H1 (cell line): ENCODE measurements around the gene AGAP3. TPM values are rescaled to one million over a fixed set of nuclear protein-coding genes. Genes with fewer than 3 reads are reported as not detected.

Experiments
- CTCF ChIA-PET: fragments of 300-600 bp; sonication (Branson Sonifier 250); formaldehyde crosslinking; loops from one replicate; lab custom pipeline; 2021; ENCODE audit not compliant: partially characterized antibody; lab: Charles Lee
- POLR2A ChIA-PET: fragments of 300-600 bp; sonication (Branson Sonifier 250); formaldehyde crosslinking; loops from one replicate; lab custom pipeline; 2021; ENCODE audit warnings: inconsistent platforms; ENCODE audit not compliant: partially characterized antibody; lab: Charles Lee
- DNase-seq, 2 experiments: peaks; one replicate each; pipeline versions ENCODE4 v3.0.0 to v3.0.0-alpha.2; 2010 to 2022; ENCODE audit warnings: low spot score in 2 of 2, low read depth in 1 of 2, mixed read lengths in 1 of 2
- FAIRE-seq: peaks from 2 replicates; lab custom pipeline; 2011; peaks lifted over from hg19 to GRCh38; lab: Jason Lieb, UNC
- H2AFZ ChIP-seq: 2 replicates; pipeline ENCODE4 v1.8.1; 2012; ENCODE audit warnings: low read length, inconsistent platforms
- H2AK5ac ChIP-seq: 2 replicates; pipeline ENCODE4 v1.6.1; 2013; ENCODE audit warnings: low read depth, low read length
- H2BK120ac ChIP-seq: replicated peaks from 2 replicates; pipeline ENCODE3; 2013; ENCODE audit warnings: low read depth, low read length, inconsistent platforms
- H2BK12ac ChIP-seq: 2 replicates; pipeline ENCODE4 v1.6.1; 2013; ENCODE audit warnings: low read depth, low read length
- H2BK15ac ChIP-seq: 2 replicates; pipeline ENCODE4 v1.6.1; 2013; ENCODE audit warnings: low read length
- H2BK20ac ChIP-seq: 2 replicates; pipeline ENCODE4 v1.6.1; 2013; ENCODE audit warnings: low read length
- H2BK5ac ChIP-seq: 2 replicates; pipeline ENCODE4 v1.6.1; 2013; ENCODE audit warnings: low read depth, low read length
- H3K14ac ChIP-seq: 2 replicates; pipeline ENCODE4 v1.6.1; 2013; ENCODE audit warnings: inconsistent platforms; ENCODE audit not compliant: insufficient read length
- H3K18ac ChIP-seq: 2 replicates; pipeline ENCODE4 v1.6.1; 2013; ENCODE audit warnings: low read length; ENCODE audit errors: extremely low read depth
- H3K23ac ChIP-seq: 2 replicates; pipeline ENCODE4 v1.6.1; 2013; ENCODE audit warnings: inconsistent platforms; ENCODE audit not compliant: insufficient read length
- H3K23me2 ChIP-seq: 2 replicates; pipeline ENCODE4 v1.6.1; 2013; ENCODE audit warnings: low read depth, low read length
- H3K27ac ChIP-seq: 2 replicates; pipeline ENCODE4 v1.6.1; 2011; ENCODE audit warnings: low read depth, low read length, inconsistent platforms
- H3K27me3 ChIP-seq, 4 experiments: replicated peaks in 1 of 4; 1 replicate in 1 of 4; 2 replicates in 3 of 4; pipeline versions ENCODE4 v1.6.1 to v1.8.1; 2011 to 2013; ENCODE audit warnings: low read length in 3 of 4, mild to moderate bottlenecking in 3 of 4, inconsistent platforms in 2 of 4, mixed read lengths in 2 of 4, moderate library complexity in 1 of 4; ENCODE audit not compliant: control insufficient read depth in 3 of 4, insufficient read depth in 3 of 4; ENCODE audit errors: extremely low read depth in 1 of 4
- H3K36me3 ChIP-seq, 4 experiments: 2 replicates each; pipeline versions ENCODE4 v1.6.1 to v1.8.1; 2011 to 2013; ENCODE audit warnings: mild to moderate bottlenecking in 4 of 4, low read length in 3 of 4, moderate library complexity in 2 of 4, control low read depth in 1 of 4, inconsistent platforms in 1 of 4; ENCODE audit not compliant: insufficient read depth in 4 of 4, control insufficient read depth in 2 of 4
- H3K4ac ChIP-seq: replicated peaks from 2 replicates; pipeline ENCODE3; 2013; ENCODE audit warnings: low read length, low read depth, mixed read lengths, inconsistent platforms; ENCODE audit not compliant: insufficient read length
- H3K4me1 ChIP-seq, 4 experiments: replicated peaks in 1 of 4; 1 replicate in 1 of 4; 2 replicates in 3 of 4; pipeline versions ENCODE4 v1.6.1 to v1.8.1; 2011 to 2013; ENCODE audit warnings: low read length in 3 of 4, inconsistent platforms in 2 of 4, mixed read lengths in 1 of 4; ENCODE audit not compliant: insufficient read depth in 4 of 4, control insufficient read depth in 3 of 4
- H3K4me2 ChIP-seq, 2 experiments: 2 replicates each; pipeline versions ENCODE4 v1.6.1 to v1.8.1; 2011 to 2013; ENCODE audit warnings: low read depth in 2 of 2, low read length in 2 of 2, control low read depth in 1 of 2, inconsistent platforms in 1 of 2, mild to moderate bottlenecking in 1 of 2; ENCODE audit not compliant: insufficient read depth in 1 of 2
- H3K4me3 ChIP-seq, 4 experiments: fragments of 200-600, 300-600 bp in 1 of 4; sonication (generic), shearing (Covaris generic), sonication (Bioruptor Twin) in 1 of 4; 2 replicates each; pipeline versions ENCODE4 v1.5.1 to v1.8.1; 2011 to 2016; ENCODE audit warnings: low read length in 4 of 4, low read depth in 3 of 4, control low read depth in 2 of 4, inconsistent platforms in 2 of 4, mild to moderate bottlenecking in 2 of 4, mixed read lengths in 1 of 4, moderate library complexity in 1 of 4; ENCODE audit not compliant: insufficient read depth in 2 of 4; ENCODE audit errors: extremely low read depth in 1 of 4
- H3K56ac ChIP-seq: replicated peaks from 2 replicates; pipeline ENCODE3; 2013; ENCODE audit warnings: low read depth, mild to moderate bottlenecking, mixed read lengths, low read length, inconsistent platforms; ENCODE audit not compliant: insufficient read length
- H3K79me1 ChIP-seq: 2 replicates; pipeline ENCODE4 v1.6.1; 2013; ENCODE audit warnings: low read depth, low read length, control low read depth
- H3K79me2 ChIP-seq, 2 experiments: 2 replicates each; pipeline versions ENCODE4 v1.6.1 to v1.8.1; 2012 to 2013; ENCODE audit warnings: low read length in 2 of 2, mild to moderate bottlenecking in 2 of 2, inconsistent platforms in 1 of 2; ENCODE audit not compliant: insufficient read depth in 2 of 2, control insufficient read depth in 1 of 2
- H3K9ac ChIP-seq, 4 experiments: replicated peaks in 1 of 4; 1 replicate in 1 of 4; 2 replicates in 3 of 4; pipeline versions ENCODE4 v1.6.1 to v1.8.1; 2011 to 2013; ENCODE audit warnings: low read depth in 3 of 4, low read length in 3 of 4, control low read depth in 2 of 4, mild to moderate bottlenecking in 2 of 4, moderate library complexity in 2 of 4, inconsistent platforms in 1 of 4; ENCODE audit errors: extremely low read depth in 1 of 4
- H3K9me3 ChIP-seq, 2 experiments: 2 replicates each; pipeline versions ENCODE4 v1.6.1 to v1.8.1; 2012 to 2013; ENCODE audit warnings: mild to moderate bottlenecking in 2 of 2, moderate library complexity in 2 of 2, control low read depth in 1 of 2, inconsistent platforms in 1 of 2, low read depth in 1 of 2, low read length in 1 of 2, mixed read lengths in 1 of 2; ENCODE audit not compliant: insufficient read depth in 2 of 2
- H4K20me1 ChIP-seq, 2 experiments: replicated peaks in 1 of 2; 2 replicates each; pipeline versions ENCODE3 to v1.8.1; 2011 to 2013; ENCODE audit warnings: inconsistent platforms in 2 of 2, low read length in 2 of 2, mild to moderate bottlenecking in 1 of 2; ENCODE audit not compliant: insufficient read depth in 2 of 2, control insufficient read depth in 1 of 2
- H4K5ac ChIP-seq: 2 replicates; pipeline ENCODE4 v1.6.1; 2013; ENCODE audit warnings: low read length, low read depth, mixed read lengths, inconsistent platforms; ENCODE audit not compliant: insufficient read length
- H4K8ac ChIP-seq: 2 replicates; pipeline ENCODE4 v1.8.0; 2013; ENCODE audit warnings: mild to moderate bottlenecking, moderate library complexity, low read length, inconsistent platforms; ENCODE audit not compliant: insufficient read depth; ENCODE audit errors: extremely low read depth
- H4K91ac ChIP-seq: replicated peaks from 2 replicates; pipeline ENCODE3; 2013; ENCODE audit warnings: low read length, mixed read lengths, inconsistent platforms; ENCODE audit not compliant: insufficient read length
- SIN3A ChIP-seq, 2 experiments: IDR thresholded peaks in 1 of 2; conservative IDR thresholded peaks in 1 of 2; 2 replicates each; pipeline ENCODE4 v1.6.1; 2011 to 2012; ENCODE audit warnings: low read length in 2 of 2, improper control_type of control experiment in 1 of 2, low read depth in 1 of 2, mild to moderate bottlenecking in 1 of 2
- TEAD4 ChIP-seq: IDR thresholded peaks from 2 replicates; pipeline ENCODE4 v1.6.1; 2012; ENCODE audit warnings: low read depth, low read length, inconsistent platforms, mixed read lengths
- WGBS, 2 experiments: shearing (Covaris generic) in 1 of 2; methylation state at CpG; one replicate each; pipeline versions ENCODE4 v1.1.6 to v1.1.7; 2013 to 2015; ENCODE audit warnings: low lambda C conversion rate in 2 of 2, mixed read lengths in 2 of 2, inconsistent platforms in 1 of 2, low coverage in 1 of 2, missing lambda C conversion rate in 1 of 2; ENCODE audit not compliant: insufficient replicate concordance in 2 of 2, insufficient coverage in 1 of 2, insufficient read length in 1 of 2; ENCODE audit errors: extremely low coverage in 1 of 2, missing lambda C conversion rate in 1 of 2; 5-methylcytosine and 5-hydroxymethylcytosine counted together
- polyA plus RNA-seq, 7 experiments: library from polyadenylated mRNA; depleted of rRNA in 3 of 7; stranded (reverse) in 5 of 7; unstranded in 2 of 7; fragments of >200 nt in 5 of 7; fragments of 200-250 nt in 2 of 7; gene quantifications; 1 replicate in 5 of 7; 2 replicates in 1 of 7; 4 replicates in 1 of 7; pipeline versions ENCODE4 v1.2.1 to v1.2.3, GENCODE V29; 2011 to 2013; ENCODE audit warnings: missing spikeins in 2 of 7, mixed read lengths in 2 of 7
- total RNA-seq: library from RNA; stranded (reverse); fragmentation: NEBNext Ultra II Directional; extraction: Animal tissue kit (Norgen Biotek cat#: 25700); gene quantifications from 2 replicates; pipeline ENCODE4 v1.2.1, GENCODE V29; 2021

The AGAP3 gene
- total and polyA plus RNA-seq, 2 of the 8 experiments (the other 6 are each of a cell fraction or from before 2014, with no cell fraction given): 66.4 to 120 TPM

DNA sequence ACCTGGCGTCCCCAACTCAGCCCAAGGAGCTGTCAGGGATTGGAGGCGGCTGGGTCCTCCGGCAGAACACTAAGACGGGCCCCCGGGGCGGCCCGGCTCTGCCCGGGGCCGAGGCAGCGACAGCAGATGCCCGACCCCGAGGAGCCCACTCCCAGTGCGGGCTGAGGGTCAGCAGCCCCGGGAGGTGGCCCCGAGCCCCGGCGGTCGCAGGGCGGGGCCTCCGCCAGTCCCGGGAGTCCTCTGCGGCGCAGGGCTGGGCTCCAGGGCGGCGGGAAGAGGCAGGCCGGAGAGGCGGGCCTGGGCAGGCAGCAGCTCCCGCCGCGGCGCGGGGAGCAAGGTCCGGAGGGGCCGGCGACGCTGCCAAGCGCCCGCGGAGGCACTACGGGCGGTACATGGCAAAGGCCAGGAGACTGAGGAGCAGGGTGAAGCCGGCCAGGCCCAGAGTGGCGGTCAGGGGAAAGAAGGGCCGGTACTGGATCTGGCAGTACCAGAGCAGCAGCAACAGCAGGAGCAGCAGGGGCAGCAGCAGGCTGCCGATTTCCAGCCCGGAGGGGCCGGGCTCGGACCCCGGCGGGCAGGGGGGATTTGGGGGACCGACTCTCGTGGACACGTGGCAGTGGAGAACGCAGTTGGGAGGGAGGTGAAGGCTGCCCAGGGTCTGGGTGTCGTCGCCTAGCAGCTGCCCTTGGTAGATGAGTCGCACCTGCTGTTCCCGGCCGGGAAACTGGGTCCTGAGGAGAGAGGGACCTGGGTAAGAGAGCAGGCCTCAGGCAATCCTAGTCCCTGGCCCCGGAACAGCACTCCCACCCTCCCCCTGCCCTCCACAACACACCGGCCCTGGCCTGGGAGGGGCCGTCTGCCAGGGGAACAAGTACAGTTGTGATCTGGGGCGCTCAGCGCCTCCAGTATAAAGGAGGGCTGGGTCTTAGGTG, 4.8 kb upstream of the AGAP3 start:
- Histone ChIP-seq H3K4me3 (peak overlapping the region; percentile 79 to 94 (median 88)), H3K4me1 (peaks cover 3 to 45% (median 24%) of the 10 kb centered on the region in 4 experiments), H4K91ac (peak overlapping the region; percentile 58), H3K56ac (peak overlapping the region; percentile 32), H2AFZ (no peak overlapping the region), H3K23me2 (peaks cover 26% of the 10 kb centered on the region), H2BK12ac (no peak overlapping the region), H2AK5ac (no peak overlapping the region), H3K9ac (peak overlapping the region in 2 of 4 experiments; percentile 5 to 25; a peak in 2 of 7 replicates), H2BK20ac (no peak overlapping the region), H3K27ac (no peak overlapping the region), H2BK120ac (no peak overlapping the region), H4K8ac (0 out of 2 replicates have a peak overlapping the region, but pooled peaks have one; percentile 15)
- POLR2A ChIA-PET: interaction anchor here (0.5 to 2.5 kb wide), 12 partner anchors 14 to 672 kb away, joined by 3 to 17 read pairs (median 4); no protein-coding TSS in a partner anchor
- no peak for FAIRE-seq
- TF ChIP-seq SIN3A (conservative IDR thresholded peaks at IDR 0.05 in 1 of 2, IDR thresholded peaks at IDR 0.05 in 1 of 2; ENCODE audit: low read depth in 1 of 2, low read length in 2 of 2) (0 out of 4 replicates have a peak, but pooled peaks of 1 of the 2 experiments have one; percentile 2), TEAD4 (no peak)
- TF ChIP-seq, all 59 proteins: peak for 1
- H3K9me3 ChIP-seq: no peaks in the 10 kb centered on the region
- H3K79me1 ChIP-seq: peaks cover 12% of the 10 kb centered on the region
- no peak overlapping the region for H3K23ac ChIP-seq
- no peak overlapping the region for H3K18ac ChIP-seq
- H3K4me2 ChIP-seq: peak overlapping the region; percentile 67 to 95
- H4K20me1 ChIP-seq: peaks cover 16 to 18% of the 10 kb centered on the region in 2 experiments
- H2BK15ac ChIP-seq: no peak overlapping the region
- peaks cover 0 to 10% of the 10 kb centered on the region in 2 experiments; a peak in 1 of 4 replicates for H3K79me2 ChIP-seq
- no peaks in the 10 kb centered on the region; a peak in 1 of 8 replicates for H3K36me3 ChIP-seq
- H2BK5ac ChIP-seq: 0 out of 2 replicates have a peak overlapping the region, but pooled peaks have one; percentile 16
- no peak overlapping the region for H3K4ac ChIP-seq
- DNase-seq: peak in 1 of 2 experiments; percentile 71
- CTCF ChIA-PET: interaction anchor here (1.0 to 15.1 kb wide), 5 partner anchors 24 to 64 kb away, joined by 3 to 448 read pairs (median 3); partner anchors contain the start of gene CDK5
- H3K27me3 ChIP-seq: peaks cover 0 to 7% (median 5%) of the 10 kb centered on the region in 4 experiments; a peak in 5 of 7 replicates
- 47% methylated on average over 44 of the region's 64 CpGs; no CpG with 5 or more reads in 1 of the 2 experiments for WGBS, 2 experiments
- no peak overlapping the region for H4K5ac ChIP-seq
- H3K14ac ChIP-seq: no peak overlapping the region
